ENCODE results near the gene SECTM1.

GRCh38 chr17:82377924-82378740 is 44.6 kb upstream of the SECTM1 start:
- TF ChIP-seq REST (IDR thresholded peaks at IDR 0.05; ENCODE audit: low read depth) (no peak), TAF1 (IDR thresholded peaks at IDR 0.05; ENCODE audit: low read depth) (no peak), FOXM1 (IDR thresholded peaks at IDR 0.05; ENCODE audit: borderline replicate concordance, low read depth) (no peak), YY1 (IDR thresholded peaks at IDR 0.05; ENCODE audit: low read depth) (no peak), EP300 (IDR thresholded peaks at IDR 0.05; ENCODE audit: borderline replicate concordance) (no peak), NFIC (IDR thresholded peaks at IDR 0.05) (no peak), ZBTB7A (IDR thresholded peaks at IDR 0.05; ENCODE audit: low read depth) (no peak), RAD21 (IDR thresholded peaks at IDR 0.05; ENCODE audit: low read depth) (no peak), TEAD4 (IDR thresholded peaks at IDR 0.05) (no peak), CREB1 (IDR thresholded peaks at IDR 0.05; ENCODE audit: low read depth) (no peak), MAX (IDR thresholded peaks at IDR 0.05) (no peak)
- TF ChIP-seq, protein P1, sequence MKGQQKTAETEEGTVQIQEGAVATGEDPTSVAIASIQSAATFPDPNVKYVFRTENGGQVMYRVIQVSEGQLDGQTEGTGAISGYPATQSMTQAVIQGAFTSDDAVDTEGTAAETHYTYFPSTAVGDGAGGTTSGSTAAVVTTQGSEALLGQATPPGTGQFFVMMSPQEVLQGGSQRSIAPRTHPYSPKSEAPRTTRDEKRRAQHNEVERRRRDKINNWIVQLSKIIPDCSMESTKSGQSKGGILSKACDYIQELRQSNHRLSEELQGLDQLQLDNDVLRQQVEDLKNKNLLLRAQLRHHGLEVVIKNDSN (IDR thresholded peaks at IDR 0.05) = no peak
